Neural cell (in vitro differentiated cells): ENCODE results near the gene ZNF335. TPM values are rescaled to one million over a fixed set of nuclear protein-coding genes. Genes with fewer than 3 reads are reported as not detected.

Experiments
- H2AFZ ChIP-seq: fragments of 200-600, 300-800 bp; sonication (generic), shearing (Covaris generic); 2 replicates; pipeline ENCODE4 v1.6.0; 2014; ENCODE audit warnings: low read depth, mild to moderate bottlenecking, antibody characterized with exemption, low read length, moderate library complexity
- H3F3A ChIP-seq: fragments of 200-600 bp; shearing (Covaris generic); 2 replicates; pipeline ENCODE4 v1.6.1; 2016; ENCODE audit warnings: mild to moderate bottlenecking, moderate library complexity, mixed read lengths, antibody characterized with exemption, low read length; ENCODE audit not compliant: insufficient read depth, poor library complexity, severe bottlenecking
- H3K27ac ChIP-seq: fragments of 200-600, 300-800 bp; sonication (generic), shearing (Covaris generic); 2 replicates; pipeline ENCODE4 v1.5.1; 2014; ENCODE audit warnings: mild to moderate bottlenecking, low read length, moderate library complexity
- H3K27me3 ChIP-seq: fragments of 300-800, 200-600 bp; sonication (generic), shearing (Covaris generic); 2 replicates; pipeline ENCODE4 v1.6.0; 2014; ENCODE audit warnings: mild to moderate bottlenecking, low read depth, low read length, moderate library complexity; ENCODE audit not compliant: insufficient read depth
- H3K36me3 ChIP-seq: fragments of 300-800, 200-600 bp; sonication (generic), shearing (Covaris generic); 2 replicates; pipeline ENCODE4 v1.5.1; 2014; ENCODE audit warnings: mild to moderate bottlenecking, antibody characterized with exemption, low read length, moderate library complexity; ENCODE audit not compliant: insufficient read depth
- H3K4me2 ChIP-seq: fragments of 300-800, 200-600 bp; sonication (generic), shearing (Covaris generic); 2 replicates; pipeline ENCODE4 v1.6.0; 2014; ENCODE audit warnings: mild to moderate bottlenecking, low read length
- H3K4me3 ChIP-seq: fragments of 300-800, 200-600 bp; sonication (generic), shearing (Covaris generic); 2 replicates; pipeline ENCODE4 v1.5.1; 2014; ENCODE audit warnings: mild to moderate bottlenecking, low read length, moderate library complexity
- H3K79me2 ChIP-seq: fragments of 200-600 bp; shearing (Covaris generic); replicated peaks from 2 replicates; pipeline ENCODE4 v1.6.0; 2014; ENCODE audit warnings: mild to moderate bottlenecking, low read length, moderate library complexity; ENCODE audit not compliant: insufficient read depth
- H3K9ac ChIP-seq: fragments of 300-800, 200-600 bp; sonication (generic), shearing (Covaris generic); 2 replicates; pipeline ENCODE4 v1.6.1; 2016; ENCODE audit warnings: mild to moderate bottlenecking, low read length, mixed read lengths
- H3K9me2 ChIP-seq: fragments of 200-600 bp; shearing (Covaris generic); 2 replicates; pipeline ENCODE4 v1.6.1; 2016; ENCODE audit warnings: mild to moderate bottlenecking, low read length, mixed read lengths; ENCODE audit not compliant: insufficient read depth
- H3K9me3 ChIP-seq: fragments of 200-600, 300-800 bp; sonication (generic), shearing (Covaris generic); 2 replicates; pipeline ENCODE4 v1.6.1; 2016; ENCODE audit warnings: mild to moderate bottlenecking, mixed run types, low read length, moderate library complexity, mixed read lengths
- H4K20me1 ChIP-seq: fragments of 200-600 bp; shearing (Covaris generic); 2 replicates; pipeline ENCODE4 v1.6.1; 2016; ENCODE audit warnings: mild to moderate bottlenecking, mixed run types; ENCODE audit not compliant: insufficient read depth
- CTCF ChIP-seq: fragments of 450-650 bp; IDR thresholded peaks from 2 replicates; pipeline ENCODE4 v1.5.1; 2014; ENCODE audit warnings: antibody characterized with exemption, mild to moderate bottlenecking, moderate library complexity; ENCODE audit not compliant: poor library complexity, severe bottlenecking
- EP300 ChIP-seq: fragments of 450-650 bp; conservative IDR thresholded peaks from 2 replicates; pipeline ENCODE4 v1.6.1; 2014; ENCODE audit warnings: antibody characterized with exemption, mild to moderate bottlenecking, moderate library complexity; ENCODE audit not compliant: poor library complexity, severe bottlenecking
- EZH2 ChIP-seq: fragments of 200-600, 300-800 bp; shearing (Covaris generic), sonication (generic); IDR thresholded peaks from 2 replicates; pipeline ENCODE4 v1.6.1; 2014; ENCODE audit warnings: antibody characterized with exemption, low read length, borderline replicate concordance, mild to moderate bottlenecking; ENCODE audit not compliant: insufficient read depth, poor library complexity, severe bottlenecking
- MXI1 ChIP-seq: fragments of 450-650 bp; conservative IDR thresholded peaks from 2 replicates; pipeline ENCODE4 v1.6.1; 2014; ENCODE audit warnings: antibody characterized with exemption, mild to moderate bottlenecking; ENCODE audit not compliant: poor library complexity, severe bottlenecking
- POLR2AphosphoS5 ChIP-seq: IDR thresholded peaks from 2 replicates; pipeline ENCODE4 v1.6.1; 2012
- RAD21 ChIP-seq: fragments of 450-650 bp; conservative IDR thresholded peaks from 2 replicates; pipeline ENCODE4 v1.6.1; 2014; ENCODE audit warnings: antibody characterized with exemption, mild to moderate bottlenecking, moderate library complexity
- REST ChIP-seq: IDR thresholded peaks from 2 replicates; pipeline ENCODE4 v1.6.1; 2012; ENCODE audit warnings: borderline replicate concordance
- SMC3 ChIP-seq: fragments of 450-650 bp; conservative IDR thresholded peaks from 2 replicates; pipeline ENCODE4 v1.6.1; 2014; ENCODE audit warnings: antibody characterized with exemption, mild to moderate bottlenecking, moderate library complexity; ENCODE audit not compliant: poor library complexity
- TAF1 ChIP-seq: IDR thresholded peaks from 2 replicates; pipeline ENCODE4 v1.6.1; 2012; ENCODE audit warnings: low read depth
- polyA minus RNA-seq: library from RNA; depleted of rRNA, polyadenylated mRNA; stranded (reverse); fragments of >200 nt; gene quantifications from 2 replicates; pipeline ENCODE4 v1.2.3, GENCODE V29; 2014
- polyA plus RNA-seq: library from polyadenylated mRNA; depleted of rRNA; stranded (reverse); fragments of >200 nt; gene quantifications from 2 replicates; pipeline ENCODE4 v1.2.3, GENCODE V29; 2014

Gene ZNF335
- polyA plus RNA-seq: 12.8 and 18.9 TPM in 2 replicates
- 25.4 and 26.5 TPM in 2 replicates for polyA minus RNA-seq

GRCh38 chr20:45971675-45972499 is at the start of gene ZNF335:
Gene ZNF335 (minus strand): TSS chr20:45972203. CDS start chr20:45971410, 793 bp downstream.
- Histone ChIP-seq H3K4me3 (peak within 1 kb of the TSS; percentile 97), H3F3A (no peaks in the 10 kb centered on the region), H3K9ac (peak within 1 kb of the TSS; percentile 99), H3K79me2 (no peaks in the 10 kb centered on the region), H3K27ac (peak within 1 kb of the TSS; percentile 100), H4K20me1 (no peaks in the 10 kb centered on the region), H2AFZ (peak within 1 kb of the TSS; percentile 97), H3K9me2 (no peaks in the 10 kb centered on the region), H3K27me3 (no peaks in the 10 kb centered on the region), H3K4me2 (peak within 1 kb of the TSS; percentile 66), H3K9me3 (no peaks in the 10 kb centered on the region), H3K36me3 (no peaks in the 10 kb centered on the region)
- peak; percentile 76 for TF ChIP-seq EP300
- TF ChIP-seq RAD21: peak; percentile 54
- peak; percentile 53 for TF ChIP-seq EZH2
- peak; percentile 70 for TF ChIP-seq SMC3
- peak; percentile 97 for TF ChIP-seq REST
- peak; percentile 98 for TF ChIP-seq TAF1
- peak; percentile 96 for TF ChIP-seq POLR2AphosphoS5
- peak; percentile 57 for TF ChIP-seq MXI1
- TF ChIP-seq CTCF: peak; percentile 61

- Histone ChIP-seq H2AFZ (no peak overlapping the region), H3K4me2 (peak overlapping the region; percentile 57), H3K4me3 (peak overlapping the region; percentile 79), H3K79me2 (peaks cover 20% of the 10 kb centered on the region), H3K9me3 (no peaks in the 10 kb centered on the region), H3K27ac (no peak overlapping the region), H3K9ac (no peak overlapping the region), H3F3A (no peaks in the 10 kb centered on the region), H3K27me3 (no peaks in the 10 kb centered on the region), H3K9me2 (no peaks in the 10 kb centered on the region), H4K20me1 (no peaks in the 10 kb centered on the region), H3K36me3 (no peaks in the 10 kb centered on the region)
- no peak for TF ChIP-seq POLR2AphosphoS5
- TF ChIP-seq EZH2: no peak
- no peak for TF ChIP-seq SMC3
- TF ChIP-seq MXI1: no peak
- no peak for TF ChIP-seq REST
- TF ChIP-seq TAF1: no peak
Measured at GRCh38 chr20:46020555-46020954, 48.6 kb upstream of the ZNF335 start.
